K562 (cell line): Measurements from ENCODE around the gene TLX2. TPM values are rescaled to one million over a fixed set of nuclear protein-coding genes. Genes with fewer than 3 reads are reported as not detected.

Experiments used
- EHMT2 ChIP-seq: fragments of 450-650 bp; IDR thresholded peaks from 2 replicates; pipeline ENCODE4 v1.6.1; 2018; ENCODE audit warnings: antibody characterized with exemption
- ESRRA ChIP-seq: fragments of 450-650 bp; IDR thresholded peaks from 2 replicates; pipeline ENCODE4 v1.6.1; 2014; ENCODE audit warnings: low read depth, mild to moderate bottlenecking, moderate library complexity, borderline replicate concordance
- FUS ChIP-seq: fragments of 200-400 bp; formaldehyde crosslinking; optimal IDR thresholded peaks from 2 replicates; pipeline ENCODE3; 2017; ENCODE audit warnings: low read depth, low read length
- HEY1 ChIP-seq: fragments of 250-450 bp; sonication (Bioruptor Pico); IDR thresholded peaks from 2 replicates; pipeline ENCODE4 v1.5.0; 2020; ENCODE audit warnings: mild to moderate bottlenecking, moderate library complexity, borderline replicate concordance
- ILK ChIP-seq: fragments of 450-650 bp; IDR thresholded peaks from 2 replicates; pipeline ENCODE4 v1.6.1; 2016; ENCODE audit warnings: missing genetic modification characterization, low read depth, mild to moderate bottlenecking, missing compliant biosample characterization, moderate library complexity, borderline replicate concordance
- JUNB ChIP-seq: fragments of 450-650 bp; formaldehyde crosslinking; conservative IDR thresholded peaks from 2 replicates; pipeline ENCODE4 v1.4.0; 2020; ENCODE audit warnings: mild to moderate bottlenecking
- NFRKB ChIP-seq: fragments of 450-650 bp; IDR thresholded peaks from 2 replicates; pipeline ENCODE4 v1.6.1; 2016; ENCODE audit warnings: low read depth
- PCBP2 ChIP-seq: fragments of 200-400 bp; formaldehyde crosslinking; IDR thresholded peaks from 2 replicates; pipeline ENCODE4 v1.6.1; 2018; ENCODE audit warnings: low read length, low read depth, mild to moderate bottlenecking, moderate library complexity; ENCODE audit not compliant: poor library complexity, severe bottlenecking
- PHF21A ChIP-seq: fragments of 450-650 bp; IDR thresholded peaks from 2 replicates; pipeline ENCODE4 v1.6.1; 2017; ENCODE audit warnings: low read depth, borderline replicate concordance
- PPARD ChIP-seq: fragments of 250-450 bp; sonication (Bioruptor Pico); IDR thresholded peaks from 2 replicates; pipeline ENCODE4 v1.8.0; 2022; ENCODE audit warnings: inconsistent platforms, mild to moderate bottlenecking, moderate library complexity
- ZNF431 ChIP-seq: sonication (generic); formaldehyde crosslinking; IDR thresholded peaks from 2 replicates; pipeline ENCODE4 v1.8.0; 2022; ENCODE audit warnings: mild to moderate bottlenecking, missing genetic modification reagents
- ZNF551 ChIP-seq: fragments of 250-450 bp; sonication (Bioruptor Pico); IDR thresholded peaks from 2 replicates; pipeline ENCODE4 v1.5.0; 2021; ENCODE audit warnings: mild to moderate bottlenecking, moderate library complexity
- polyA plus RNA-seq, 8 experiments: library from polyadenylated mRNA; depleted of rRNA in 4 of 8; stranded (reverse) in 5 of 8; unstranded in 3 of 8; fragments of >200 nt; fragmentation: Nextera tagmentation in 2 of 8; fragmentation: Illumina TruSeq in 1 of 8; extraction: Ambion mirVana in 2 of 8; extraction: Trizol in 1 of 8; gene quantifications; 2 replicates each; pipeline versions ENCODE4 v1.2.1 to v1.2.3, GENCODE V29; 2011 to 2014; ENCODE audit warnings: inconsistent platforms in 1 of 8, missing spikeins in 1 of 8
- total RNA-seq, 7 experiments: library from RNA; depleted of rRNA in 6 of 7; stranded (reverse); fragments of >200 nt in 6 of 7; fragmentation: Illumina TruSeq in 2 of 7; extraction: Trizol in 2 of 7; gene quantifications; 2 replicates each; pipeline versions ENCODE4 v1.2.1 to v1.2.3, GENCODE V29; 2011 to 2021; ENCODE audit warnings: low replicate concordance in 1 of 7
- TF ChIP-seq, protein P1 (sequence below): fragments of 250-450 bp; sonication (Bioruptor Pico); IDR thresholded peaks from 2 replicates; pipeline ENCODE4 v1.4.0; 2020; ENCODE audit warnings: mild to moderate bottlenecking, moderate library complexity, borderline replicate concordance
- TF ChIP-seq, protein P2 (sequence below): fragments of 450-650 bp; formaldehyde crosslinking; IDR thresholded peaks from 2 replicates; pipeline ENCODE4 v1.4.0; 2020; ENCODE audit warnings: mild to moderate bottlenecking, moderate library complexity
- TF ChIP-seq, protein P3 (sequence below): sonication (generic); formaldehyde crosslinking; IDR thresholded peaks from 2 replicates; pipeline ENCODE4 v1.8.0; 2022; ENCODE audit warnings: missing genetic modification reagents, mild to moderate bottlenecking, borderline replicate concordance
- TF ChIP-seq, protein P4 (sequence below): fragments of 250-450 bp; sonication (Bioruptor Pico); IDR thresholded peaks from 2 replicates; pipeline ENCODE4 v1.5.0; 2020; ENCODE audit warnings: mild to moderate bottlenecking, borderline replicate concordance

The TLX2 gene
- total and polyA plus RNA-seq, 9 of the 15 experiments (the other 6 are each of a cell fraction or from before 2014, with no cell fraction given) = not detected

DNA sequence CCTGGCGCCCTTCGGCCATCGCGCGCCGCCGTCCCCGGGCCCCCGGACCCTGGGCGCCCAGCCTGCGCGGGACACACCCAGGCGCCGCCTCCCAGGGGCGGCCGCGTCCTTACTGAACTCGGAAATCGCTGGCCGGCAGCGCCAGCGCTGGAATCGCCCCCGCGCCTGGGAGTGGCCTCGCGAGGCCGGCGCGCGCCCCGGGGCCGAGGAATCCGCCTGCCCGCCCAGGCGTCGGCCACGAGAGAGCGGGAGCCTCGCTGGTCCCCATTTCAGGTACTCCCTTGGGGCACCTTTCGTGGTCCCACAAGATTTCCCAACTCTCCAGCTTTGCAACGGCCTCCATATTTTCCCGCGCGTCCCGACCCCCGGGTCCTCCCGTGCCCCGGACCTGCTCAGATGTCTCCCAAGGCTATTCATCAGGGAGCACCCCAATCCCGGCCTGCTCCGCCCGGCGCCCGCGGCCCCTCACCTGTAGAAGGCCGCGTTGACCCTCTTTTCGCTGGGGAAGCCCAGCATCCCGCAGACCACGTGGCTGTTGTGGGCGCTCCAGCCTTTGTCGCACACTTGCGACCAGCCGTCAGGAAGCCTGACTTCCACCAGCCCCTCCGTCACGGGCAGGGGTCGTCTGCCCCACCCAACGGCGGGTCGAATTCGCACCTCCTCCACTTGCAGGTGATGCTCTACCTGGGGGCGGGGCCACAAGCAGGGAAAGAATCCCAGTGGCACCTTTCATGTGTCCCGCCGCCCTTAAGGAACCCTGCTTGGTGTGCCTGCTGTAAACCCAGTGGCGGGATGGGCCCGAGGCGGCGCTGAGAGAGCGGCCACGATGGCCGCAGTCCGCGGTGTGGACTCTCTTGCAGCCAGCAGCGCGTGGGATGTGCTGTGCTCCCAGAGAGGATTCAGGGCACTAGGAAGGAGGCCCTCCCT lies 34.9 kb downstream of the TLX2 start (continued):
- TF ChIP-seq, protein P1, sequence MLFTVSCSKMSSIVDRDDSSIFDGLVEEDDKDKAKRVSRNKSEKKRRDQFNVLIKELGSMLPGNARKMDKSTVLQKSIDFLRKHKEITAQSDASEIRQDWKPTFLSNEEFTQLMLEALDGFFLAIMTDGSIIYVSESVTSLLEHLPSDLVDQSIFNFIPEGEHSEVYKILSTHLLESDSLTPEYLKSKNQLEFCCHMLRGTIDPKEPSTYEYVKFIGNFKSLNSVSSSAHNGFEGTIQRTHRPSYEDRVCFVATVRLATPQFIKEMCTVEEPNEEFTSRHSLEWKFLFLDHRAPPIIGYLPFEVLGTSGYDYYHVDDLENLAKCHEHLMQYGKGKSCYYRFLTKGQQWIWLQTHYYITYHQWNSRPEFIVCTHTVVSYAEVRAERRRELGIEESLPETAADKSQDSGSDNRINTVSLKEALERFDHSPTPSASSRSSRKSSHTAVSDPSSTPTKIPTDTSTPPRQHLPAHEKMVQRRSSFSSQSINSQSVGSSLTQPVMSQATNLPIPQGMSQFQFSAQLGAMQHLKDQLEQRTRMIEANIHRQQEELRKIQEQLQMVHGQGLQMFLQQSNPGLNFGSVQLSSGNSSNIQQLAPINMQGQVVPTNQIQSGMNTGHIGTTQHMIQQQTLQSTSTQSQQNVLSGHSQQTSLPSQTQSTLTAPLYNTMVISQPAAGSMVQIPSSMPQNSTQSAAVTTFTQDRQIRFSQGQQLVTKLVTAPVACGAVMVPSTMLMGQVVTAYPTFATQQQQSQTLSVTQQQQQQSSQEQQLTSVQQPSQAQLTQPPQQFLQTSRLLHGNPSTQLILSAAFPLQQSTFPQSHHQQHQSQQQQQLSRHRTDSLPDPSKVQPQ (CRISPR knock-in tag) = no peak
- no peak for TF ChIP-seq ILK (tag)
- TF ChIP-seq FUS = no peak
- TF ChIP-seq EHMT2 = no peak
- no peak for TF ChIP-seq PCBP2
- no peak for TF ChIP-seq PHF21A
- 0 out of 2 replicates have a peak, but pooled peaks have one; percentile 34 for TF ChIP-seq NFRKB
- no peak for TF ChIP-seq PPARD (CRISPR knock-in tag)
- TF ChIP-seq, protein P2, sequence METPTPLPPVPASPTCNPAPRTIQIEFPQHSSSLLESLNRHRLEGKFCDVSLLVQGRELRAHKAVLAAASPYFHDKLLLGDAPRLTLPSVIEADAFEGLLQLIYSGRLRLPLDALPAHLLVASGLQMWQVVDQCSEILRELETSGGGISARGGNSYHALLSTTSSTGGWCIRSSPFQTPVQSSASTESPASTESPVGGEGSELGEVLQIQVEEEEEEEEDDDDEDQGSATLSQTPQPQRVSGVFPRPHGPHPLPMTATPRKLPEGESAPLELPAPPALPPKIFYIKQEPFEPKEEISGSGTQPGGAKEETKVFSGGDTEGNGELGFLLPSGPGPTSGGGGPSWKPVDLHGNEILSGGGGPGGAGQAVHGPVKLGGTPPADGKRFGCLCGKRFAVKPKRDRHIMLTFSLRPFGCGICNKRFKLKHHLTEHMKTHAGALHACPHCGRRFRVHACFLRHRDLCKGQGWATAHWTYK (CRISPR knock-in tag) = 0 out of 2 replicates have a peak, but pooled peaks have one; percentile 39
- TF ChIP-seq ZNF431 = no peak
- no peak for TF ChIP-seq ZNF551 (CRISPR knock-in tag)
- TF ChIP-seq, protein P3, sequence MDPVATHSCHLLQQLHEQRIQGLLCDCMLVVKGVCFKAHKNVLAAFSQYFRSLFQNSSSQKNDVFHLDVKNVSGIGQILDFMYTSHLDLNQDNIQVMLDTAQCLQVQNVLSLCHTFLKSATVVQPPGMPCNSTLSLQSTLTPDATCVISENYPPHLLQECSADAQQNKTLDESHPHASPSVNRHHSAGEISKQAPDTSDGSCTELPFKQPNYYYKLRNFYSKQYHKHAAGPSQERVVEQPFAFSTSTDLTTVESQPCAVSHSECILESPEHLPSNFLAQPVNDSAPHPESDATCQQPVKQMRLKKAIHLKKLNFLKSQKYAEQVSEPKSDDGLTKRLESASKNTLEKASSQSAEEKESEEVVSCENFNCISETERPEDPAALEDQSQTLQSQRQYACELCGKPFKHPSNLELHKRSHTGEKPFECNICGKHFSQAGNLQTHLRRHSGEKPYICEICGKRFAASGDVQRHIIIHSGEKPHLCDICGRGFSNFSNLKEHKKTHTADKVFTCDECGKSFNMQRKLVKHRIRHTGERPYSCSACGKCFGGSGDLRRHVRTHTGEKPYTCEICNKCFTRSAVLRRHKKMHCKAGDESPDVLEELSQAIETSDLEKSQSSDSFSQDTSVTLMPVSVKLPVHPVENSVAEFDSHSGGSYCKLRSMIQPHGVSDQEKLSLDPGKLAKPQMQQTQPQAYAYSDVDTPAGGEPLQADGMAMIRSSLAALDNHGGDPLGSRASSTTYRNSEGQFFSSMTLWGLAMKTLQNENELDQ (CRISPR knock-in tag) = no peak
- TF ChIP-seq JUNB (CRISPR knock-in tag) = no peak
- TF ChIP-seq ESRRA = peak; percentile 25; the same call in 1 of the 2 replicates
- TF ChIP-seq HEY1 = no peak
- TF ChIP-seq, protein P4, sequence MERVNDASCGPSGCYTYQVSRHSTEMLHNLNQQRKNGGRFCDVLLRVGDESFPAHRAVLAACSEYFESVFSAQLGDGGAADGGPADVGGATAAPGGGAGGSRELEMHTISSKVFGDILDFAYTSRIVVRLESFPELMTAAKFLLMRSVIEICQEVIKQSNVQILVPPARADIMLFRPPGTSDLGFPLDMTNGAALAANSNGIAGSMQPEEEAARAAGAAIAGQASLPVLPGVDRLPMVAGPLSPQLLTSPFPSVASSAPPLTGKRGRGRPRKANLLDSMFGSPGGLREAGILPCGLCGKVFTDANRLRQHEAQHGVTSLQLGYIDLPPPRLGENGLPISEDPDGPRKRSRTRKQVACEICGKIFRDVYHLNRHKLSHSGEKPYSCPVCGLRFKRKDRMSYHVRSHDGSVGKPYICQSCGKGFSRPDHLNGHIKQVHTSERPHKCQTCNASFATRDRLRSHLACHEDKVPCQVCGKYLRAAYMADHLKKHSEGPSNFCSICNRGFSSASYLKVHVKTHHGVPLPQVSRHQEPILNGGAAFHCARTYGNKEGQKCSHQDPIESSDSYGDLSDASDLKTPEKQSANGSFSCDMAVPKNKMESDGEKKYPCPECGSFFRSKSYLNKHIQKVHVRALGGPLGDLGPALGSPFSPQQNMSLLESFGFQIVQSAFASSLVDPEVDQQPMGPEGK = no peak
